Erythroblast (primary cell): Measurements from ENCODE around the gene MTO1.
"Not testable (repeated sequence)": the region's sequence is repeated elsewhere in the genome, so short reads cannot be mapped to it uniquely, and the experiment has no call there.

Experiments
- DNase-seq, 2 experiments: peaks; one replicate each; lab custom pipeline; 2025; lab: John Stamatoyannopoulos, UW
- GATA1 ChIP-seq: IDR thresholded peaks from 2 replicates; pipeline ENCODE4 v1.6.1; 2011; ENCODE audit warnings: low read depth, mild to moderate bottlenecking, control low read depth, low read length, moderate library complexity
- POLR2A ChIP-seq: IDR thresholded peaks from 2 replicates; pipeline ENCODE4 v1.6.1; 2011; ENCODE audit warnings: mild to moderate bottlenecking, low read length

MTO1 gene

GRCh38 chr6:73476723-73477122, 15.2 kb downstream of the MTO1 start:
- no peak for DNase-seq
- TF ChIP-seq POLR2A (no peak), GATA1 (no peak)

GRCh38 chr6:73477407-73477806, 15.9 kb downstream of the MTO1 start:
- TF ChIP-seq GATA1 (no peak), POLR2A (no peak)
- DNase-seq = no peak

GRCh38 chr6:73481969-73482368, 20.4 kb downstream of the MTO1 start:
- TF ChIP-seq POLR2A (no peak), GATA1 (no peak)
- DNase-seq = no peak

GRCh38 chr6:73484438-73484837, 22.9 kb downstream of the MTO1 start:
- DNase-seq = no peak
- TF ChIP-seq GATA1 (no peak), POLR2A (no peak)

GRCh38 chr6:73487473-73487872, 25.9 kb downstream of the MTO1 start:
- DNase-seq = no peak
- TF ChIP-seq GATA1 = no peak
- TF ChIP-seq POLR2A = no peak

GRCh38 chr6:73491377-73491776, 29.8 kb downstream of the MTO1 start:
- no peak for TF ChIP-seq POLR2A
- TF ChIP-seq GATA1 = no peak
- no peak for DNase-seq

GRCh38 chr6:73497915-73498314, 36.4 kb downstream of the MTO1 start:
- no peak for DNase-seq
- TF ChIP-seq POLR2A (no peak), GATA1 (no peak)

- TF ChIP-seq GATA1 (no peak), POLR2A (no peak)
- DNase-seq = no peak
Observed at GRCh38 chr6:73503027-73503772, 41.7 kb downstream of the MTO1 start.

GRCh38 chr6:73504160-73504559, 42.6 kb downstream of the MTO1 start:
- TF ChIP-seq POLR2A (no peak), GATA1 (no peak)
- no peak for DNase-seq

GRCh38 chr6:73505142-73505541, 43.6 kb downstream of the MTO1 start:
- no peak for DNase-seq
- TF ChIP-seq GATA1 = no peak
- no peak for TF ChIP-seq POLR2A

GRCh38 chr6:73505705-73506104, 44.2 kb downstream of the MTO1 start:
- not testable (repeated sequence) for DNase-seq

GRCh38 chr6:73506246-73506645, 44.7 kb downstream of the MTO1 start:
- DNase-seq = no peak
- TF ChIP-seq GATA1 (no peak), POLR2A (no peak)

GRCh38 chr6:73508776-73509175, 47.2 kb downstream of the MTO1 start:
- no peak for TF ChIP-seq POLR2A
- no peak for TF ChIP-seq GATA1
- DNase-seq = no peak

GRCh38 chr6:73509851-73510250, 48.3 kb downstream of the MTO1 start:
- DNase-seq = no peak
- TF ChIP-seq GATA1 = no peak
- TF ChIP-seq POLR2A = no peak

- DNase-seq = no peak
Observed at GRCh38 chr6:73511796-73512195, 50.3 kb downstream of the MTO1 start.

GRCh38 chr6:73513496-73513854, 51.9 kb downstream of the MTO1 start:
- no peak for TF ChIP-seq POLR2A
- no peak for TF ChIP-seq GATA1
- DNase-seq = no peak

More at GRCh38 chr6:73511796-73512195, 50.3 kb downstream of the MTO1 start:
- TF ChIP-seq POLR2A (no peak), GATA1 (no peak)
